Measurements from ENCODE around the gene TRAF1.

Gene TRAF1

GRCh38 chr9:120938851-120939250 is 12.3 kb upstream of the TRAF1 start:
- no peak for DNase-seq

GRCh38 chr9:120937596-120937995 is 11.0 kb upstream of the TRAF1 start:
- DNase-seq = no peak

- DNase-seq = no peak
Observed at GRCh38 chr9:120937127-120937526, 10.5 kb upstream of the TRAF1 start.

GRCh38 chr9:120936764-120937122 is 10.1 kb upstream of the TRAF1 start:
- DNase-seq = no peak

GRCh38 chr9:120936011-120936763 is 9.6 kb upstream of the TRAF1 start:
- peak; percentile 64 for DNase-seq

- DNase-seq = peak; percentile 29
Observed at GRCh38 chr9:120935383-120935857, 8.8 kb upstream of the TRAF1 start.

GRCh38 chr9:120934281-120934680 is 7.7 kb upstream of the TRAF1 start:
- no peak for DNase-seq

GRCh38 chr9:120933310-120934055 is 6.9 kb upstream of the TRAF1 start:
- no peak for DNase-seq

- DNase-seq = no peak
Observed at GRCh38 chr9:120932086-120932823, 5.7 kb upstream of the TRAF1 start.

GRCh38 chr9:120931231-120932085 is 4.9 kb upstream of the TRAF1 start:
- DNase-seq = no peak

GRCh38 chr9:120929229-120929791 is 2.7 kb upstream of the TRAF1 start:
- no peak for DNase-seq

GRCh38 chr9:120928483-120929228 is 2.1 kb upstream of the TRAF1 start:
- DNase-seq = peak; percentile 53

GRCh38 chr9:120928015-120928482 is 1.5 kb upstream of the TRAF1 start:
- peak; percentile 16 for DNase-seq

GRCh38 chr9:120927269-120928014 is 846 bp upstream of the TRAF1 start:
- DNase-seq = no peak

- no peak for DNase-seq
Observed at GRCh38 chr9:120925535-120926396, 830 bp downstream of the TRAF1 start.

- DNase-seq = no peak
Observed at GRCh38 chr9:120924698-120925534, 1.7 kb downstream of the TRAF1 start.

- no peak for DNase-seq
Observed at GRCh38 chr9:120923620-120924328, 2.8 kb downstream of the TRAF1 start.

Measured in NCI-H146 (cell line).